HCT116 (cell line): Measurements from ENCODE around the gene NAA40. TPM values are rescaled to one million over a fixed set of nuclear protein-coding genes. Genes with fewer than 3 reads are reported as not detected.

Experiments used
- ATAC-seq: fragments of 200-7000 bp; cut with Tn5 transposase; 2 replicates; pipeline ENCODE4 v1.9.1; 2020; ENCODE audit warnings: mild to moderate bottlenecking, moderate library complexity
- BruUV-seq: library from RNA; stranded (reverse); fragments of 400-500 nt; replicated peaks from 2 replicates; lab custom pipeline; 2021; lab: Mats Ljungman, UMichigan
- CTCF ChIA-PET: fragments of 300-600 bp; sonication (Branson Sonifier 250); formaldehyde crosslinking; loops from one replicate; lab custom pipeline; 2021; ENCODE audit warnings: antibody characterized with exemption; lab: Charles Lee
- POLR2A ChIA-PET: fragments of 300-600, 350-600 bp; sonication (Branson Sonifier 250); formaldehyde crosslinking; loops from one replicate; lab custom pipeline; 2021; ENCODE audit warnings: antibody characterized with exemption; lab: Charles Lee
- RAD21 ChIA-PET, 2 experiments: fragments of 300-600 bp; sonication (Branson Sonifier 250); formaldehyde crosslinking; loops; one replicate each; lab custom pipeline; 2023; ENCODE audit warnings: low total read pairs in 2 of 2; ENCODE audit not compliant: uncharacterized antibody in 2 of 2, unreplicated experiment in 2 of 2, low non-redundant PET in 1 of 2; lab: Charles Lee
- DNase-seq: peaks from one replicate; pipeline ENCODE4 v3.0.0-alpha.2; 2010; ENCODE audit warnings: low read depth, low spot score
- H2AFZ ChIP-seq: fragments of 200-600 bp; shearing (Covaris generic), sonication (generic); 2 replicates; pipeline ENCODE4 v1.6.1; 2017; ENCODE audit warnings: low read depth, mixed run types, mixed read lengths, antibody characterized with exemption, low read length; ENCODE audit not compliant: poor library complexity, severe bottlenecking
- H3K27ac ChIP-seq: 2 replicates; pipeline ENCODE4 v1.5.1; 2012; ENCODE audit warnings: low read depth, low read length
- H3K27me3 ChIP-seq: fragments of 200-600 bp; sonication (generic); 2 replicates; pipeline ENCODE4 v1.6.1; 2016; ENCODE audit warnings: mixed run types, low read length, mixed read lengths; ENCODE audit not compliant: insufficient read depth
- H3K36me3 ChIP-seq, 2 experiments: fragments of 200-500 bp in 1 of 2; fragments of 200-600 bp in 1 of 2; sonication (Bioruptor generic) in 1 of 2; sonication (generic) in 1 of 2; 2 replicates each; pipeline versions ENCODE4 v1.5.1 to v1.6.1; 2014 to 2016; ENCODE audit warnings: low read length in 2 of 2, inconsistent platforms in 1 of 2, mixed read lengths in 1 of 2, mixed run types in 1 of 2; ENCODE audit not compliant: insufficient read depth in 2 of 2, control insufficient read depth in 1 of 2
- H3K4me1 ChIP-seq, 2 experiments: fragments of 200-600 bp in 1 of 2; sonication (generic) in 1 of 2; 2 replicates each; pipeline versions ENCODE4 v1.5.1 to v1.6.1; 2012 to 2017; ENCODE audit warnings: low read length in 2 of 2, inconsistent platforms in 1 of 2, mild to moderate bottlenecking in 1 of 2, mixed read lengths in 1 of 2, mixed run types in 1 of 2, moderate library complexity in 1 of 2; ENCODE audit not compliant: insufficient read depth in 2 of 2, control insufficient read depth in 1 of 2
- H3K4me2 ChIP-seq: fragments of 200-600 bp; sonication (generic); 2 replicates; pipeline ENCODE4 v1.6.1; 2017; ENCODE audit warnings: mixed run types, low read length, mixed read lengths
- H3K4me3 ChIP-seq, 2 experiments: fragments of 200-600 bp in 1 of 2; sonication (generic) in 1 of 2; replicated peaks in 1 of 2; 2 replicates each; pipeline ENCODE4 v1.5.1; 2011 to 2016; ENCODE audit warnings: low read length in 2 of 2, control low read depth in 1 of 2, low read depth in 1 of 2, mild to moderate bottlenecking in 1 of 2, mixed read lengths in 1 of 2, mixed run types in 1 of 2
- H3K79me2 ChIP-seq: fragments of 200-600 bp; sonication (generic); 2 replicates; pipeline ENCODE4 v1.6.1; 2017; ENCODE audit warnings: mild to moderate bottlenecking, mixed run types, low read length, moderate library complexity, mixed read lengths; ENCODE audit not compliant: insufficient read depth
- H3K9ac ChIP-seq: fragments of 200-600 bp; sonication (generic); 2 replicates; pipeline ENCODE4 v1.6.1; 2016; ENCODE audit warnings: low read length, mixed read lengths
- H3K9me2 ChIP-seq: fragments of 200-600 bp; sonication (generic), shearing (Covaris generic); 2 replicates; pipeline ENCODE4 v1.6.1; 2017; ENCODE audit warnings: mixed run types, mild to moderate bottlenecking, moderate library complexity; ENCODE audit not compliant: insufficient read depth
- H3K9me3 ChIP-seq, 2 experiments: fragments of 200-500 bp in 1 of 2; fragments of 200-600 bp in 1 of 2; sonication (Bioruptor generic) in 1 of 2; sonication (generic) in 1 of 2; 2 replicates each; pipeline ENCODE4 v1.6.1; 2014 to 2017; ENCODE audit warnings: low read length in 2 of 2, mixed read lengths in 2 of 2, inconsistent platforms in 1 of 2, low read depth in 1 of 2, mild to moderate bottlenecking in 1 of 2, mixed run types in 1 of 2, moderate library complexity in 1 of 2; ENCODE audit not compliant: control insufficient read depth in 1 of 2, insufficient read depth in 1 of 2
- H4K20me1 ChIP-seq: fragments of 200-600 bp; sonication (generic), shearing (Covaris generic); 2 replicates; pipeline ENCODE4 v1.6.1; 2017; ENCODE audit warnings: mixed run types, mild to moderate bottlenecking, moderate library complexity; ENCODE audit not compliant: insufficient read depth
- EZH2 ChIP-seq: fragments of 200-600 bp; sonication (generic); IDR thresholded peaks from 2 replicates; pipeline ENCODE4 v1.6.1; 2017; ENCODE audit warnings: antibody characterized with exemption, mixed run types
- FOSL1 ChIP-seq: IDR thresholded peaks from 2 replicates; pipeline ENCODE4 v1.6.1; 2012; ENCODE audit warnings: low read depth
- SIN3A ChIP-seq: IDR thresholded peaks from 2 replicates; pipeline ENCODE4 v1.6.1; 2012; ENCODE audit warnings: low read depth
- SP1 ChIP-seq: IDR thresholded peaks from 2 replicates; pipeline ENCODE4 v1.6.1; 2012; ENCODE audit warnings: low read depth
- intact Hi-C: fragments of 100-400 bp; cut with micrococcal nuclease; formaldehyde crosslinking; loops from 2 replicates; pipeline ENCODE4 v1.10.0; 2022
- total RNA-seq: library from RNA; stranded (reverse); gene quantifications from one replicate; pipeline ENCODE4 v1.2.1, GENCODE V29; 2021; ENCODE audit not compliant: unreplicated experiment
- TF ChIP-seq, protein P1 (sequence below), 3 experiments: fragments of 200-600 bp in 1 of 3; sonication (generic) in 1 of 3; IDR thresholded peaks in 2 of 3; conservative IDR thresholded peaks in 1 of 3; 2 replicates each; pipeline ENCODE4 v1.5.1; 2012 to 2017; ENCODE audit warnings: low read depth in 2 of 3, low read length in 2 of 3, antibody characterized with exemption in 1 of 3, borderline replicate concordance in 1 of 3, control low read depth in 1 of 3, mild to moderate bottlenecking in 1 of 3, mixed read lengths in 1 of 3, mixed run types in 1 of 3, moderate library complexity in 1 of 3; ENCODE audit not compliant: insufficient read depth in 1 of 3

The NAA40 gene
- total RNA-seq, 1 experiment from 2014 or later: 25.3 TPM

DNA sequence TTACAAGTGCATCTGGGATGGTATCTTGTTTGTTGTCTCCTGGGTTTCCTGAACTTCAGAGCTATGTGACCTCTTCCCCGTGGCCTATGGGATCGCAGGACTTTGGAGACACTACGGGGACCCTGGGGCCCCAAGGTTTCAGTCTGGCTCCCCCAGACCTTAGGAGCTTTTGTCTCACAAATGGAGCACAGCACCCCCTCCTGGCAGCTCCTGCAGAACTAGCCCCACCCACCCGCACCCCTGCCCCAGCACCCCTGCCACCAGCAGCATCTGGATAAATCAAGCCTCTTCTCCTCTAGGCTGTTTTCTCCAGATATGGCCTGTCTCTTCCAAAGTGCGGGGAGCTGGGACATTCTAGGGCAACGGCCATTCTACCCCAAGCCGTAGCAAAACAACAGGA lies 32.2 kb upstream of the NAA40 start:
- intact Hi-C loops: no loop called here
- H3K27ac ChIP-seq: no peak overlapping the region
- ATAC-seq: peak; percentile 37; the same call in 1 of the 2 replicates
- TF ChIP-seq SIN3A: no peak
- TF ChIP-seq, protein P1, sequence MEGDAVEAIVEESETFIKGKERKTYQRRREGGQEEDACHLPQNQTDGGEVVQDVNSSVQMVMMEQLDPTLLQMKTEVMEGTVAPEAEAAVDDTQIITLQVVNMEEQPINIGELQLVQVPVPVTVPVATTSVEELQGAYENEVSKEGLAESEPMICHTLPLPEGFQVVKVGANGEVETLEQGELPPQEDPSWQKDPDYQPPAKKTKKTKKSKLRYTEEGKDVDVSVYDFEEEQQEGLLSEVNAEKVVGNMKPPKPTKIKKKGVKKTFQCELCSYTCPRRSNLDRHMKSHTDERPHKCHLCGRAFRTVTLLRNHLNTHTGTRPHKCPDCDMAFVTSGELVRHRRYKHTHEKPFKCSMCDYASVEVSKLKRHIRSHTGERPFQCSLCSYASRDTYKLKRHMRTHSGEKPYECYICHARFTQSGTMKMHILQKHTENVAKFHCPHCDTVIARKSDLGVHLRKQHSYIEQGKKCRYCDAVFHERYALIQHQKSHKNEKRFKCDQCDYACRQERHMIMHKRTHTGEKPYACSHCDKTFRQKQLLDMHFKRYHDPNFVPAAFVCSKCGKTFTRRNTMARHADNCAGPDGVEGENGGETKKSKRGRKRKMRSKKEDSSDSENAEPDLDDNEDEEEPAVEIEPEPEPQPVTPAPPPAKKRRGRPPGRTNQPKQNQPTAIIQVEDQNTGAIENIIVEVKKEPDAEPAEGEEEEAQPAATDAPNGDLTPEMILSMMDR (IDR thresholded peaks at IDR 0.05 in 2 of 3, conservative IDR thresholded peaks at IDR 0.05 in 1 of 3; ENCODE audit: borderline replicate concordance in 1 of 3, insufficient read depth in 1 of 3, low read depth in 2 of 3, low read length in 2 of 3): peak; percentile 4 to 26 (median 20); a peak in 2 of 6 replicates
- no peaks in the 10 kb centered on the region for H3K27me3 ChIP-seq
- no peaks in the 10 kb centered on the region for H4K20me1 ChIP-seq
- ChIA-PET CTCF (interaction anchor here (0.6 to 1.5 kb wide), 9 partner anchors 11 to 68 kb away, joined by 3 to 4 read pairs (median 3); partner anchors contain the start of gene MARK2), RAD21 (interaction anchor here in 1 of 2 experiments (0.6 kb wide), 1 partner anchor 39 kb away, joined by 3 read pairs; no protein-coding TSS in a partner anchor), POLR2A (no interaction called here)
- no peaks in the 10 kb centered on the region for H3K4me1 ChIP-seq
- no peak overlapping the region for H2AFZ ChIP-seq
- H3K9me2 ChIP-seq: no peaks in the 10 kb centered on the region
- no TSS peak for BruUV-seq
- no peak overlapping the region for H3K4me2 ChIP-seq
- H3K79me2 ChIP-seq: no peaks in the 10 kb centered on the region
- no peaks in the 10 kb centered on the region for H3K9me3 ChIP-seq
- no peak for DNase-seq
- no peak overlapping the region for H3K4me3 ChIP-seq
- H3K36me3 ChIP-seq: peaks cover 4 to 18% of the 10 kb centered on the region in 2 experiments; a peak in 3 of 4 replicates
- no peak overlapping the region for H3K9ac ChIP-seq

DNA sequence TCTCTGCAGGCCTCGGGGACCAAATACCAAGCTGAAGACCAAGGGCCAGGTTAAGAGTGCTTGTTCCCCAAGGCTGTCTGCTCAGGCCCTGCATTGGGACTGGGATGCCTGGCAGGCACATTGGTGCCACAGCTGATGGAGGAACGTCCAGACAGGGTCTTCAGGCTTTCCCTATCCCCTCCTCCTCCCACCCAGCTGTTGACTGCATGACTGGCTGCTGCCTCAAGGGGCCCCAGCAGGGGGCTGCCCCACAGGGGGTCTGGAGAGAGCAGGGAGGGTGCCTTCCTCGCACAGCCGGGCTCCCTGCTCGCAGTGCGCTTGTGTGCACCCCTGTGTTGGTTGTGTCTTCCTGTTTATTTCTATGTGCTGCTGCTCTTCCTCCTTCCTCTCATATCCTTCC lies 31.7 kb upstream of the NAA40 start:
- ATAC-seq (no peak), DNase-seq (no peak)
- ChIA-PET POLR2A (no interaction called here), CTCF (interaction anchor here (0.8 to 1.5 kb wide), 6 partner anchors 15 to 68 kb away, joined by 3 to 4 read pairs (median 3); partner anchors contain the start of gene MARK2), RAD21 (no interaction called here)
- Histone ChIP-seq H3K36me3 (peaks cover 3 to 14% of the 10 kb centered on the region in 2 experiments; a peak in 3 of 4 replicates), H3K79me2 (no peaks in the 10 kb centered on the region), H4K20me1 (no peaks in the 10 kb centered on the region), H3K4me2 (no peak overlapping the region), H3K27ac (no peak overlapping the region), H3K9ac (no peak overlapping the region), H3K4me3 (no peak overlapping the region), H3K9me2 (no peaks in the 10 kb centered on the region), H3K9me3 (no peaks in the 10 kb centered on the region), H3K4me1 (no peaks in the 10 kb centered on the region), H2AFZ (no peak overlapping the region), H3K27me3 (no peaks in the 10 kb centered on the region)
- TF ChIP-seq, protein P1 (IDR thresholded peaks at IDR 0.05 in 2 of 3, conservative IDR thresholded peaks at IDR 0.05 in 1 of 3; ENCODE audit: borderline replicate concordance in 1 of 3, insufficient read depth in 1 of 3, low read depth in 2 of 3, low read length in 2 of 3): no peak
- TF ChIP-seq SP1 (no peak), FOSL1 (no peak), EZH2 (no peak)
- BruUV-seq: no TSS peak
- intact Hi-C loops: no loop called here
